Measurements from ENCODE around the gene ATP9B. TPM values are rescaled to one million over a fixed set of nuclear protein-coding genes. Genes with fewer than 3 reads are reported as not detected.

The ATP9B gene
- total RNA-seq, 1 experiment from 2014 or later = 15.6 TPM

DNA sequence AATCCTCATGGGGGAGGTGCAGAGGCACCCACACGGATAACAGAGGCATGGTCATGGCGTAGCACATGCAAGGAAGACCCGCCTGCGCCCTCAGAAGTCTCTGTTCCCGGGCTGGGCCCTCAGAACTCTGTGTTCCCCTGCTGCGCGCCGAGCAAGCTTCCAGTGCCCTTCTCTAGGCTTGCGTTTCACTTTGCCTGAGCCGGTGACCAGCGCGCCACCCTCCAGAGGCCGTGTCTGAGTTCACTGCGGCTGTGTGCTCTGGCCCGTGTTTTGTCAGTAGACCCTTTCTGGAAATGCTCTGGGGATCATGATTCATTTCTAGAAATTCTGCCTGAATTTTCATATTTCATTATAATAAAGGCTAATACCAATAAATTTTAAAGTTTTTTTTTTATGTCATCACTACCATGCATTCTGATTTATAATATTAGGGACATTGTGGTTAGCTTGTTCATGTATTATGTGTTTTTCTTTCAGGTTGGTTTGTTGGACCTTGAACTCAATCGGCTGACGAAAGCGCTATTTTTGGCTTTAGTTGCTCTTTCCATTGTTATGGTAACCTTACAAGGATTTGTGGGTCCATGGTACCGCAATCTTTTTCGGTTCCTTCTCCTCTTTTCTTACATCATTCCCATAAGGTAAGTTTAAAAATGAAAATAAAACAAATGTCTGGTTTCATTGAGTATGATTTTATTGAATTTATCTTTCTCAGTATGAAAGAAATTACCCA lies 183.9 kb downstream of the ATP9B start:
- Histone ChIP-seq H3K9ac (ENCODE audit: low read length) (no peak overlapping the region), H3K9me2 (replicated peaks; ENCODE audit: low read length) (no peaks in the 10 kb centered on the region), H3K9me3 (ENCODE audit: low read length) (no peaks in the 10 kb centered on the region), H3K4me3 (ENCODE audit: low read length) (no peak overlapping the region), H4K20me1 (ENCODE audit: low read length) (no peaks in the 10 kb centered on the region), H3K4me2 (ENCODE audit: low read length) (no peak overlapping the region), H3K4me1 (ENCODE audit: insufficient read depth, low read length) (no peaks in the 10 kb centered on the region), H3K27me3 (ENCODE audit: low read length) (no peaks in the 10 kb centered on the region), H3K36me3 (ENCODE audit: low read depth, low read length) (no peaks in the 10 kb centered on the region), H3K27ac (ENCODE audit: low read length) (no peak overlapping the region), H3K79me2 (ENCODE audit: low read length) (no peaks in the 10 kb centered on the region), H3F3A (ENCODE audit: low read length, unreplicated experiment) (no peaks in the 10 kb centered on the region), H2AFZ (ENCODE audit: low read length) (no peak overlapping the region)
- ATAC-seq = no peak
- ChIA-PET CTCF (no interaction called here), POLR2A (ENCODE audit: unreplicated experiment) (no interaction called here)
- intact Hi-C loops (cut with micrococcal nuclease) = loop anchor here (1.0 kb wide), 1 partner anchor 22 kb away; no protein-coding TSS in a partner anchor
- no peak for DNase-seq
- TF ChIP-seq EZH2 (IDR thresholded peaks at IDR 0.05; ENCODE audit: low read length, unreplicated experiment) (no peak), EZH2phosphoT487 (IDR thresholded peaks at IDR 0.05; ENCODE audit: borderline replicate concordance, low read length) (no peak)
- TF ChIP-seq, protein P1, sequence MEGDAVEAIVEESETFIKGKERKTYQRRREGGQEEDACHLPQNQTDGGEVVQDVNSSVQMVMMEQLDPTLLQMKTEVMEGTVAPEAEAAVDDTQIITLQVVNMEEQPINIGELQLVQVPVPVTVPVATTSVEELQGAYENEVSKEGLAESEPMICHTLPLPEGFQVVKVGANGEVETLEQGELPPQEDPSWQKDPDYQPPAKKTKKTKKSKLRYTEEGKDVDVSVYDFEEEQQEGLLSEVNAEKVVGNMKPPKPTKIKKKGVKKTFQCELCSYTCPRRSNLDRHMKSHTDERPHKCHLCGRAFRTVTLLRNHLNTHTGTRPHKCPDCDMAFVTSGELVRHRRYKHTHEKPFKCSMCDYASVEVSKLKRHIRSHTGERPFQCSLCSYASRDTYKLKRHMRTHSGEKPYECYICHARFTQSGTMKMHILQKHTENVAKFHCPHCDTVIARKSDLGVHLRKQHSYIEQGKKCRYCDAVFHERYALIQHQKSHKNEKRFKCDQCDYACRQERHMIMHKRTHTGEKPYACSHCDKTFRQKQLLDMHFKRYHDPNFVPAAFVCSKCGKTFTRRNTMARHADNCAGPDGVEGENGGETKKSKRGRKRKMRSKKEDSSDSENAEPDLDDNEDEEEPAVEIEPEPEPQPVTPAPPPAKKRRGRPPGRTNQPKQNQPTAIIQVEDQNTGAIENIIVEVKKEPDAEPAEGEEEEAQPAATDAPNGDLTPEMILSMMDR (conservative IDR thresholded peaks at IDR 0.05; ENCODE audit: low read depth, low read length) = no peak
- BruUV-seq (replicated peaks) = no TSS peak

DNA sequence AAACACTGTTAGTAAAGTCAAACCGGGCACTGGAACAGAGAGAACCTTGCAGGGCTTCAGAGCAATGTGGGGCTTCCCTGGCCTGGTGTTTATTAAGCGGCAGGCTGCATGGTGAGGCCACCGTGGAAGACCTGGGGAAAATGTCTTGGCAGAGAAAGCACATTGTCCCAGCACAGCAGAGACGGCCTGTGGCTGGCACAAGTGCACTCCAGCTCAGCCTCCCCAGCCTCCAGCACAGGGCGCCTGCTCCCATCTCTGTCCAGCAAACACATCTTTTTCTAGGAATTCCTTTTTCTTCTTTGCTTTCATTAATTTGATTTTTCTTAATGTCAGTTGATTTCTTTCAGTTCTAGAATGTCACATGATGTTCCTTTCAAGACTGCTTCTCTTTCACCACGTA lies 188.3 kb downstream of the ATP9B start:
- Histone ChIP-seq H3K9me2 (replicated peaks; ENCODE audit: low read length) (no peaks in the 10 kb centered on the region), H3K4me2 (ENCODE audit: low read length) (no peak overlapping the region), H3K27ac (ENCODE audit: low read length) (no peak overlapping the region), H3K4me3 (ENCODE audit: low read length) (no peak overlapping the region), H4K20me1 (ENCODE audit: low read length) (no peaks in the 10 kb centered on the region), H3K4me1 (ENCODE audit: insufficient read depth, low read length) (no peaks in the 10 kb centered on the region), H3K9me3 (ENCODE audit: low read length) (no peaks in the 10 kb centered on the region), H3K27me3 (ENCODE audit: low read length) (no peaks in the 10 kb centered on the region), H2AFZ (ENCODE audit: low read length) (no peak overlapping the region), H3K79me2 (ENCODE audit: low read length) (no peaks in the 10 kb centered on the region), H3K9ac (ENCODE audit: low read length) (no peak overlapping the region), H3K36me3 (ENCODE audit: low read depth, low read length) (no peaks in the 10 kb centered on the region), H3F3A (ENCODE audit: low read length, unreplicated experiment) (no peaks in the 10 kb centered on the region)
- DNase-seq (no peak), ATAC-seq (no peak)
- TF ChIP-seq EZH2 (IDR thresholded peaks at IDR 0.05; ENCODE audit: low read length, unreplicated experiment) (no peak), EZH2phosphoT487 (IDR thresholded peaks at IDR 0.05; ENCODE audit: borderline replicate concordance, low read length) (no peak)
- TF ChIP-seq, protein P1 (conservative IDR thresholded peaks at IDR 0.05; ENCODE audit: low read depth, low read length) = no peak
- POLR2A ChIA-PET (ENCODE audit: unreplicated experiment) = no interaction called here
- no TSS peak for BruUV-seq (replicated peaks)
- intact Hi-C loops (cut with micrococcal nuclease) = no loop called here
- CTCF ChIA-PET = no interaction called here

DNA sequence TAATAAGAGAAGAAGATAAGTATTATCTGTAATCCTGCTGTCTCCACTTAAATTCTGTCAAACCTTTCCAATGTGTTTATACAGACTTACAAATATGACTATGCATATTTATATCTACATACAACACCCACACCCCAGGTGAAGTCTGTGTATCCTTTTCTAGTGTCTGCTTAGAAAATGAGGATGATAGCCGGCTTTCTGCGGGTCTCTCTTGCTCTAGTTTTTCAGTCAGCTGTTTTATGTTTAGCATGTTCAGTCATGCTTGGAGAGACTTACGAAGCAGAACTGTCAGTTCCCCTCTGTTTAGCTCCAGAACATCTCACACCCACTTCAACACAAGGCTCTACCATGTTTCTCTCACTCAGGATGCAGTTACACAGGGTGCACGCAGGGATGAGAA lies 189.3 kb downstream of the ATP9B start:
- POLR2A ChIA-PET (ENCODE audit: unreplicated experiment) = no interaction called here
- TF ChIP-seq, protein P1 (conservative IDR thresholded peaks at IDR 0.05; ENCODE audit: low read depth, low read length) = no peak
- TF ChIP-seq EZH2phosphoT487 (IDR thresholded peaks at IDR 0.05; ENCODE audit: borderline replicate concordance, low read length) = no peak
- TF ChIP-seq EZH2 (IDR thresholded peaks at IDR 0.05; ENCODE audit: low read length, unreplicated experiment) = no peak
- no peaks in the 10 kb centered on the region for H3F3A ChIP-seq (ENCODE audit: low read length, unreplicated experiment)

More for the DNA sequence above, 189.3 kb downstream of the ATP9B start:
- H2AFZ ChIP-seq (ENCODE audit: low read length) = no peak overlapping the region
- no peak overlapping the region for H3K27ac ChIP-seq (ENCODE audit: low read length)
- ATAC-seq (no peak), DNase-seq (no peak)
- no peaks in the 10 kb centered on the region for H3K36me3 ChIP-seq (ENCODE audit: low read depth, low read length)
- H3K4me2 ChIP-seq (ENCODE audit: low read length) = no peak overlapping the region
- H3K9me2 ChIP-seq (replicated peaks; ENCODE audit: low read length) = no peaks in the 10 kb centered on the region
- H3K79me2 ChIP-seq (ENCODE audit: low read length) = no peaks in the 10 kb centered on the region
- H3K9ac ChIP-seq (ENCODE audit: low read length) = no peak overlapping the region
- CTCF ChIA-PET = no interaction called here
- BruUV-seq (replicated peaks) = no TSS peak
- no peak overlapping the region for H3K4me3 ChIP-seq (ENCODE audit: low read length)
- no peaks in the 10 kb centered on the region for H3K9me3 ChIP-seq (ENCODE audit: low read length)
- H3K27me3 ChIP-seq (ENCODE audit: low read length) = no peaks in the 10 kb centered on the region
- intact Hi-C loops (cut with micrococcal nuclease) = no loop called here
- H3K4me1 ChIP-seq (ENCODE audit: insufficient read depth, low read length) = no peaks in the 10 kb centered on the region
- H4K20me1 ChIP-seq (ENCODE audit: low read length) = no peaks in the 10 kb centered on the region

All from PC-3 (cell line).